ENCODE results near the gene PARD6A.

Gene PARD6A

DNA sequence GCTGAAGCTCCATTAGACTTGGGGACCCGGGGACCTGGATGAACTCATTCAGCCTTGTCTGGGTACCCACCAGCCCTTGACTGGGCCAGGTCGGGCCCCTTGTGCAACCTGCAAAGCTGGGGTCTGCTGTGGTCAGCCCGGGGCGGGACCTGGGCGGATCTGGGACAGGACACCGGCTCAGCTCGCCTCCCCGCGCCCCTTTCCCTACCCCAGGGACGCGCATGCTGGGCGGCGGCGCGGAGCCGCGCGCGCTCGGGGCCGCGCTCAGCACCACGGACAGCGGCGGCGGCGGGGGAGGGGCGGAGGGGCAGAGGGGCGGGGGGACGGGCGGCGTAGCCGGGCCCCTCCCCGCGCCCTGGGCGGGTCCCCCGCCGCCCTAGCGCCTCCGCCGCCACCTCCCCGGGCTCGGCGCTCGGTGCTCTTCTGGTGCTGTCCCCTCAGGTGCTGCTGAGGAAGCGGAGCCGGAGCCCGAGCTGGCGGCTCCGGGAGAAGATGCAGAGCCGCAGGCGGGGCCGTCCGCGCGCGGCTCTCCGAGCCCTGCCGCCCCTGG lies 8.1 kb upstream of the PARD6A start:
- ChIA-PET CTCF (interaction anchor here (1.2 to 12.2 kb wide), 2 partner anchors 10 to 133 kb away, joined by 4 to 113 read pairs; no protein-coding TSS in a partner anchor), POLR2A (no interaction called here)
- 89% methylated on average over 21 of the region's 59 CpGs for WGBS (ENCODE audit: insufficient coverage)
- Histone ChIP-seq H3K4me3 (ENCODE audit: control insufficient read depth in 1 of 7, extremely low read depth in 1 of 7, insufficient read depth in 4 of 7, low read depth in 2 of 7, low read length in 6 of 7) (peak overlapping the region in 1 of 7 experiments; percentile 11), H3K36me3 (ENCODE audit: control insufficient read depth in 4 of 4, insufficient read depth in 4 of 4, low read length in 3 of 4) (peaks cover 11 to 79% (median 61%) of the 10 kb centered on the region in 4 experiments), H3K27ac (ENCODE audit: insufficient read depth in 1 of 2, low read depth in 1 of 2, low read length in 2 of 2, poor library complexity in 1 of 2, severe bottlenecking in 2 of 2) (no peak overlapping the region), H3K9me3 (ENCODE audit: control extremely low read depth in 1 of 5, control insufficient read depth in 4 of 5, insufficient read depth in 2 of 5, low read depth in 1 of 5, low read length in 4 of 5) (no peaks in the 10 kb centered on the region), H3K4me1 (ENCODE audit: control extremely low read depth in 1 of 4, control insufficient read depth in 4 of 4, insufficient read depth in 4 of 4, low read length in 3 of 4) (peaks cover 0 to 2% (median 0%) of the 10 kb centered on the region in 4 experiments), H3K27me3 (replicated peaks in 2 of 5; ENCODE audit: control insufficient read depth in 4 of 5, insufficient read depth in 5 of 5, low read length in 4 of 5) (no peaks in the 10 kb centered on the region)
- DNase-seq = no peak

DNA sequence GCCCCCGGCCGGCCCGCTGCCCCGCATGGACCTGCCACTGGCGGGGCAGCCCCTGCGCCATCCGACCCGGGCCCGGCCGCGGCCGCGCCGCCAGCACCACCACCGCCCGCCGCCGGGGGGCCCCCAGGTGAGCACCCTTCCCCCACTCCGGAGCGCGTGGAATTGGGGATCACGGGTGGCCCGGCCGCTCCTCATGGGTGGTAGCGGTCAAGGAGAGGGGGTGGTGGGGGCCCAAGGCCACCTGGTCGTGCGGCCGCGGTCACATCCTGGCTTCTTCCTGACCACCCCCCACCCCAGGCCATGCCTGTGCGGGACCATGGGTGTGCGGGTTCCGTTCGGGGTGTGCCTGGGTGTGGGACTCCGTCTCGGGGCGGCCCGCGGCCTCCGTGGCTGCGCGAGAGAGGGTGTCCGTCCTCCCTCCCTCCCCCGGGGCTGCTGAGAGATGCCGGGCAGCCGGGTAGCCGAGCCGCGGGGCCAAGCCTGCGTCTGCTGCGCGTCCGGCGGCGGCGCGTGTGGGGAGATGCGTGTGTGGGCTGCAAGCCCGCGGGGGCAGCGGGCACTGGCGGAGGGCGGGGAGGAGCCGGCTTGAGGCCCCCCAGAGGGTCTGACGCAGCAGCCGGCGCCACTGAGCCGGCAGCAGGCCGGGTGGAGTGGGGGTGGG lies 7.5 kb upstream of the PARD6A start:
- Histone ChIP-seq H3K4me1 (ENCODE audit: control extremely low read depth in 1 of 4, control insufficient read depth in 4 of 4, insufficient read depth in 4 of 4, low read length in 3 of 4) (peaks cover 0 to 2% (median 0%) of the 10 kb centered on the region in 4 experiments), H3K27ac (ENCODE audit: insufficient read depth in 1 of 2, low read depth in 1 of 2, low read length in 2 of 2, poor library complexity in 1 of 2, severe bottlenecking in 2 of 2) (no peak overlapping the region), H3K9me3 (ENCODE audit: control extremely low read depth in 1 of 5, control insufficient read depth in 4 of 5, insufficient read depth in 2 of 5, low read depth in 1 of 5, low read length in 4 of 5) (no peaks in the 10 kb centered on the region), H3K36me3 (ENCODE audit: control insufficient read depth in 4 of 4, insufficient read depth in 4 of 4, low read length in 3 of 4) (peaks cover 11 to 85% (median 62%) of the 10 kb centered on the region in 4 experiments), H3K27me3 (replicated peaks in 2 of 5; ENCODE audit: control insufficient read depth in 4 of 5, insufficient read depth in 5 of 5, low read length in 4 of 5) (no peaks in the 10 kb centered on the region), H3K4me3 (ENCODE audit: control insufficient read depth in 1 of 7, extremely low read depth in 1 of 7, insufficient read depth in 4 of 7, low read depth in 2 of 7, low read length in 6 of 7) (no peak overlapping the region)
- DNase-seq = no peak
- POLR2A ChIA-PET = no interaction called here
- CTCF ChIA-PET = interaction anchor here (1.2 to 12.2 kb wide), 2 partner anchors 10 to 134 kb away, joined by 4 to 113 read pairs; no protein-coding TSS in a partner anchor
- WGBS (ENCODE audit: insufficient coverage) = 94% methylated on average over 33 of the region's 68 CpGs

DNA sequence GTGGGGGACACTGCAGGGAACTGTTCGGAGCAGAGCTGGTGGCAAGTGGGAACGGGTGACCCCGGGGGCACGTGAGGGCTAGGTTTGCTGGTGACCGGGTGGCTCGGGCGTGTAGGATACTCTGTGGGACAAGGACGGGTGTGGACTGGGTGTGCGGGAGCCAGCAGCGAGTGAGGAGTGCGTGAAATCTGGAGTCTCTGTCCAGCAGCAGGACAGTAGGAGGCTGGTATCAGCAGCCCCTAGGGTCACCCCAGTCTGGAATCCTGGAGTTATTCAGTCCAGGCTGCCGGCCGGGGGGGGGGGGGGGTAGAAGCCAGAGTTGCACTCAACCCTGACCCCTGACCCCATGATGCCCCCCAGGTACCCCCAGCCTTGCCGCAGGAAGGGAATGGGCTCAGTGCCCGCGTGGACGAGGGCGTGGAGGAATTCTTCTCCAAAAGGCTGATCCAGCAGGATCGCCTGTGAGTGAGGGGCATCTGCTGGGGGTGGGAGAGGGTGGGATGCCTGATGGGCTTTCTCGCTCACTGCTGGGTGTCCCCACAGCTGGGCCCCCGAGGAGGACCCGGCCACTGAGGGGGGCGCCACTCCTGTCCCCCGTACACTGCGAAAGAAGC lies 6.9 kb upstream of the PARD6A start:
- ChIA-PET CTCF (no interaction called here), POLR2A (no interaction called here)
- no peak for DNase-seq
- H3K36me3 ChIP-seq (ENCODE audit: control insufficient read depth in 4 of 4, insufficient read depth in 4 of 4, low read length in 3 of 4) = peaks cover 11 to 86% (median 64%) of the 10 kb centered on the region in 4 experiments
- no peak overlapping the region for H3K4me3 ChIP-seq (ENCODE audit: control insufficient read depth in 1 of 7, extremely low read depth in 1 of 7, insufficient read depth in 4 of 7, low read depth in 2 of 7, low read length in 6 of 7)
- peaks cover 0 to 8% (median 4%) of the 10 kb centered on the region in 4 experiments for H3K4me1 ChIP-seq (ENCODE audit: control extremely low read depth in 1 of 4, control insufficient read depth in 4 of 4, insufficient read depth in 4 of 4, low read length in 3 of 4)
- 95% methylated on average over 16 of the region's 25 CpGs for WGBS (ENCODE audit: insufficient coverage)
- H3K27me3 ChIP-seq (replicated peaks in 2 of 5; ENCODE audit: control insufficient read depth in 4 of 5, insufficient read depth in 5 of 5, low read length in 4 of 5) = no peaks in the 10 kb centered on the region
- no peak overlapping the region for H3K27ac ChIP-seq (ENCODE audit: insufficient read depth in 1 of 2, low read depth in 1 of 2, low read length in 2 of 2, poor library complexity in 1 of 2, severe bottlenecking in 2 of 2)
- no peaks in the 10 kb centered on the region for H3K9me3 ChIP-seq (ENCODE audit: control extremely low read depth in 1 of 5, control insufficient read depth in 4 of 5, insufficient read depth in 2 of 5, low read depth in 1 of 5, low read length in 4 of 5)

DNA sequence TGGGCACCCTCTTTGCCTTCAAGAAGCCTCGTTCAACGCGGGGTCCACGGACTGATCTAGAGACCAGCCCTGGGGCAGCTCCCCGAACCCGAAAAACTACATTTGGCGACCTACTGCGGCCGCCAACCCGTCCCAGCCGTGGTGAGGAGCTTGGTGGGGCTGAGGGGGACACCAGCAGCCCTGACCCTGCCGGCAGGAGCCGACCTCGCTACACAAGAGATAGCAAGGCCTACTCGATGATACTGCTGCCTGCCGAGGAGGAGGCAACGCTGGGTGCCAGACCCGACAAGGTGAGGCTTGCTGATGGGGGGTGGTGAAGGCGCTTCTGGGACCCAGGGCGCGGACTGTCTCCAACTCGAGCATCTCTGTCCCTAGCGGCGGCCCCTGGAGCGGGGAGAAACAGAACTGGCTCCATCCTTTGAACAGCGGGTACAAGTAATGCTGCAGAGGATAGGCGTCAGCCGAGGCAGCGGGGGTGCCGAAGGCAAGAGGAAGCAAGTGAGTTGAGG lies 6.3 kb upstream of the PARD6A start:
- Histone ChIP-seq H3K4me3 (ENCODE audit: control insufficient read depth in 1 of 7, extremely low read depth in 1 of 7, insufficient read depth in 4 of 7, low read depth in 2 of 7, low read length in 6 of 7) (no peak overlapping the region), H3K4me1 (ENCODE audit: control extremely low read depth in 1 of 4, control insufficient read depth in 4 of 4, insufficient read depth in 4 of 4, low read length in 3 of 4) (peaks cover 0 to 13% (median 9%) of the 10 kb centered on the region in 4 experiments), H3K36me3 (ENCODE audit: control insufficient read depth in 4 of 4, insufficient read depth in 4 of 4, low read length in 3 of 4) (peaks cover 11 to 83% (median 63%) of the 10 kb centered on the region in 4 experiments), H3K27me3 (replicated peaks in 2 of 5; ENCODE audit: control insufficient read depth in 4 of 5, insufficient read depth in 5 of 5, low read length in 4 of 5) (no peaks in the 10 kb centered on the region), H3K27ac (ENCODE audit: insufficient read depth in 1 of 2, low read depth in 1 of 2, low read length in 2 of 2, poor library complexity in 1 of 2, severe bottlenecking in 2 of 2) (no peak overlapping the region), H3K9me3 (ENCODE audit: control extremely low read depth in 1 of 5, control insufficient read depth in 4 of 5, insufficient read depth in 2 of 5, low read depth in 1 of 5, low read length in 4 of 5) (no peaks in the 10 kb centered on the region)
- 97% methylated on average over 25 of the region's 30 CpGs for WGBS (ENCODE audit: insufficient coverage)
- no peak for DNase-seq
- POLR2A ChIA-PET = no interaction called here
- CTCF ChIA-PET = no interaction called here

DNA sequence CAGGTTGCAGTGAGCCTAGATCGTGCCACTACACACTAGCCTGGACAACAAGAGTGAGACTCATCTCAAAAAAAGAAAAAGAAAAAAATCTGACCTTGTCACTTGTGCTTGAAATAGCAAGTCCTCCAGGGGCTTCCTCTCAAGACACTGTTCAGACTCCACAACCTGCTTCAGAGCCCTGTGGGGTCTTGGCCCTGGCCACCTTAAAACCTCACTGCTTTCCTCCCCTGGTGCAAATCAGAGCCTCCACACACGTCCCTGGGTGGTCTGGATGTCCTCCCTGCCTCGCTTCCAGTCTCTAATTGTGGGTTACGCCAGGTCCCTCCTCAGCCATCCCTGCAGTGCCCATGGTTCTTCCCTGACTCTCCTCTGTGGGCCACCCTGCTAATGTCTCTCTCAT lies 5.4 kb upstream of the PARD6A start:
- 93% methylated on average over 4 of the region's 4 CpGs for WGBS (ENCODE audit: insufficient coverage)
- ChIA-PET POLR2A (no interaction called here), CTCF (no interaction called here)
- Histone ChIP-seq H3K36me3 (ENCODE audit: control insufficient read depth in 4 of 4, insufficient read depth in 4 of 4, low read length in 3 of 4) (peaks cover 5 to 74% (median 55%) of the 10 kb centered on the region in 4 experiments), H3K4me3 (ENCODE audit: control insufficient read depth in 1 of 7, extremely low read depth in 1 of 7, insufficient read depth in 4 of 7, low read depth in 2 of 7, low read length in 6 of 7) (no peak overlapping the region), H3K9me3 (ENCODE audit: control extremely low read depth in 1 of 5, control insufficient read depth in 4 of 5, insufficient read depth in 2 of 5, low read depth in 1 of 5, low read length in 4 of 5) (no peaks in the 10 kb centered on the region), H3K4me1 (ENCODE audit: control extremely low read depth in 1 of 4, control insufficient read depth in 4 of 4, insufficient read depth in 4 of 4, low read length in 3 of 4) (peaks cover 0 to 19% (median 12%) of the 10 kb centered on the region in 4 experiments), H3K27ac (ENCODE audit: insufficient read depth in 1 of 2, low read depth in 1 of 2, low read length in 2 of 2, poor library complexity in 1 of 2, severe bottlenecking in 2 of 2) (no peak overlapping the region), H3K27me3 (replicated peaks in 2 of 5; ENCODE audit: control insufficient read depth in 4 of 5, insufficient read depth in 5 of 5, low read length in 4 of 5) (no peaks in the 10 kb centered on the region)
- DNase-seq = no peak

DNA sequence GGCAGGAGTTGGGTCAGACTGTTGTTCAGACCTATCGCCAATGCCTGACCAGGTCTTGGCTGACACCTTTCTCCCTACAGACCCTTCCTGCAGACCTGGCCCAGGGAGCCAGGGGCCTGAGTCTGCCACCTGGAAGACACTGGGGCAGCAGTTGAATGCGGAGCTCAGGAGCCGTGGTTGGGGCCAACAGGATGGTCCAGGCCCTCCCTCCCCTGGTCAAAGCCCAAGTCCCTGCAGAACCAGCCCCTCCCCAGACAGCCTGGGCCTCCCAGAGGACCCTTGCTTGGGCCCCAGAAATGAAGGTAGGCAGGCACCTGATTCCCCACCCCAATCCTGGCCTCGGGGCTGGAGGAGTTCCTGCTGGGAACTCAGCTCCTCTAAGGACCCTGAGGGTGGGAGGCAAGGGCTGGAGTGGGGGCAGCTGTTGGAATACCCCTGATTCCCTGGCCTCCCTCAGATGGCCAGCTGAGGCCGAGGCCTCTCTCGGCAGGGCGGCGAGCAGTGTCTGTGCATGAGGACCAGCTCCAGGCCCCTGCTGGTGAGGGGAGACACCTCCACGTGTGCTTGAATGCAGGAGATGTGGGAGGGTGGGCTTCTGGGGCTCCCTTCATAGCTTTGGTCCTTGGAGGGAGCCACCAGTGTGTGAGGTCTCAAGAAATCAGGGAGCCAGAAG lies 4.3 kb upstream of the PARD6A start:
- Histone ChIP-seq H3K36me3 (ENCODE audit: control insufficient read depth in 4 of 4, insufficient read depth in 4 of 4, low read length in 3 of 4) (peaks cover 5 to 63% (median 45%) of the 10 kb centered on the region in 4 experiments), H3K4me3 (ENCODE audit: control insufficient read depth in 1 of 7, extremely low read depth in 1 of 7, insufficient read depth in 4 of 7, low read depth in 2 of 7, low read length in 6 of 7) (no peak overlapping the region), H3K4me1 (ENCODE audit: control extremely low read depth in 1 of 4, control insufficient read depth in 4 of 4, insufficient read depth in 4 of 4, low read length in 3 of 4) (peaks cover 0 to 23% (median 20%) of the 10 kb centered on the region in 4 experiments), H3K9me3 (ENCODE audit: control extremely low read depth in 1 of 5, control insufficient read depth in 4 of 5, insufficient read depth in 2 of 5, low read depth in 1 of 5, low read length in 4 of 5) (no peaks in the 10 kb centered on the region), H3K27me3 (replicated peaks in 2 of 5; ENCODE audit: control insufficient read depth in 4 of 5, insufficient read depth in 5 of 5, low read length in 4 of 5) (no peaks in the 10 kb centered on the region), H3K27ac (ENCODE audit: insufficient read depth in 1 of 2, low read depth in 1 of 2, low read length in 2 of 2, poor library complexity in 1 of 2, severe bottlenecking in 2 of 2) (no peak overlapping the region)
- WGBS (ENCODE audit: insufficient coverage) = 100% methylated on average over 2 of the region's 9 CpGs
- ChIA-PET POLR2A (no interaction called here), CTCF (interaction anchor here (1.1 kb wide), 1 partner anchor 11 kb away, joined by 3 read pairs; no protein-coding TSS in a partner anchor)
- DNase-seq = no peak
